ENCODE results near the gene SALL1.

SALL1 gene

DNA sequence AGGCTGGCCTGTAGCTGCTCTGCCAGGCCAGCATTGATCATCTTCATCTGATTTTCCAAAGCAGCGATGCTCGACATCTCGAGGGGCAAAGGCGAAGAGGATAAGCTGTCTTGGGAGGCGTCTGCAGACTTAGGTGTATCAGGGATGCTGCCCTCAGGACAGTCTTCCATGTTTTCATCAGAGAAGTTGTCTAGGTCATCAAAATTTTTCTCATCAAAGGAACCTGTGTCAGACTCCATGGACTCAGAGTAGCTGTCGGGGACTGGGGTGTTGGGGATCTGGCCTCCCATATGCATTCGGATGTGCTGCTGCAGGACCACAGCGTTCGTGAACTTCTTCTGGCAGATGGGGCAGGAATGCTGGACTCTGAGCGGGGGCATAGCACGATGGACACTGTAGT lies 11.5 kb downstream of the SALL1 start:
- DNase-seq = no peak

DNA sequence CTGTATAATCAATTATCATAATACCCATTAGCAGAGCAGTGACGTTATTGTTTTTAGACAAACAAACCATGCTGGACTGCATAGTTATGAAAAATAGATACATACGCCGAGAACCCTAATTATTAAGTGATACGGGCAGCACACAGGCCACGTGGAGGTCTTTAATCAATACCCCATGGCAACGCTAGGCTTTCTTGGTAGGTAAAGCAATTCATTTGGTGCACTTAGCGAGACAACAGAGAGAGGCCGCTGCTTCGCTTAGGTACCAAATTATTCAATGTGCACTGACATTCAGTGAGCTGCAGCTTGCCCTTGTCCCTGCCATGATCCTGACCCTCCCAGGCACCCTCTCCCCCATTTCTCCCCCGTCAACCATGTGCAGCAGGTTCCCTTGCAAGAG lies 12.9 kb downstream of the SALL1 start:
- no peak for DNase-seq

DNA sequence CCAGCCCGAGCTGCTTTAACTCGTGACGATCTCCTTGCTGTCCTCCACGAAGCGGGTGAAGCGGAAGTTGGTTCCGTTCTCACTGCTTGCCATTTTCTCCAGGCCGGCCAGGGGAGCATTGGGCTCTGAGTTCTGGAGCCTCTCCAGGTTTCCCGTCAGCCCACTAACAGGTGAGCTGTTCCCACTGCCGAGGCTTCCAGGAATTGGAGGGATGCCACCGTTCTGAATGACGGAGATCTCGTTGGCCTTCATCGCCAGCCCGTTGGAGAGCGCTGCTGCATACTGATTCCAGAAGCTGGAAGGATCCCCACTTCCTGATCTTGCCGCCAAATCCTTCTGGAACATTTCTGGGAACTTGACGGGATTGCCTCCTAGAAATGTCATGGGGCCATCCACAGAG lies 14.0 kb downstream of the SALL1 start:
- no peak for DNase-seq

DNA sequence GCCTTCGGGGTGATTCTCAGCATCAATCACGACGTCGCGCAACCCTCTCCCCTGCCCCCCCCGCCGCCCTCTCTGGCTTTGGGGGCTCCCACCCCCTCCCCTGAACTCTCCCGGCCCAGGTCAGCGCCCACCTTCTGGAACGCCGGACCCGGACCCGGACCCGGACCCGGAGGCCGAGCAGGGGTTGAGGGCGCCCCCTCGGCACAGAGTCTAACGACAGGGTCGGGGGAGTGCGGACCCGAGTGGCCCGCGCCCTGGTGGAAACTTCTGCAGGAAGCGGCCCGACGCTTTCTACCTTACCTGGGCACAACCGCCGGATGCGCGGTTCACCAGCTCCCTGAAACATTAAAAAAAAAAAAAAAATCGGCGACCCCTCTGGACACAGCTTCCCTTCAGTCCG lies 16.2 kb downstream of the SALL1 start:
- DNase-seq = no peak

DNA sequence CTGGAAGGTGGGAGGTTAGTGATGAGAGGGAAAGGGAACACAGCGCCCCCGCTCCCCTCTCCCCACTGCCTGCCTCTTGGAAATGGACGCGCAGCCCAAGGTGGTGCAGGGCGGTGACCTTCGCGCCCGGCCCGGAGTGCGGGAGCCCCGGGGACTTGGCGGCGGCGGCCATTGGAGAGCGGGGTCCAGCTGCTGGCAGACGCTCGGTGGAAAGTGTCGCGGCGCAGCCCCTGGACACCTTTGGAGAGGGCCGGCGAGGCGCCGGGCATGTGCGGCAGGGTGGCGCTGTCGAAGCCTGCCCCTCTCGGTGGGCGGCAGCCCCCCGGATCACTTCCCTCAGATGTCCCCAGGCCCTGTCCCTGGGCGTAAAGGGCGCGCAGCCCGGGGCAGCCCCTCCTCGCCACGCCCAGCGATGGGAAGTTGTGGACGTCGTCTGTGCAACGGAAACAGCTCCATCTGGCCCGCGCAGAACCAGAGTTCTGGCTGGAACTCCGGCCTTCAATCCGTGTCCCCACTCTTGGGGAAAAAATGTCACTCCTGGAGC lies 16.7 kb downstream of the SALL1 start:
- no peak for DNase-seq

DNA sequence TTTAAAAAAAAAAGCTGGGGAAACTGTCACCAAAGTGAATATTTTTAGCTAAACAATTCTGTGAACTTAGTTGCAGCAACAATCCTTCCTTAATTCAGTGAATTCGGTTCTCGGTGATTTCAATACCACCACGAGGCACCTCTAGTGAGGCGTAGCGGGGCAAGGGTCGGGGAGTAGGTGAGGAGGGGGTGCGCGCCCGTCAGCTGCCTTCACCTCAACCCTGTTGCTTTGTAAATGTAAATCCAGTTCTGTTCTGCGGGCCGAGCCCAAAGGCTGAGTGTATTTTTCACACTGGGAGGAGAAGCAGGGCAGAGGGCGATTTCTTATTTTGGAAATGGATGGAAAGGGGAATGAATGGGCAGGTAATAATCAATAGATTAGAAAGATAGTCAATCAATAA lies 17.4 kb downstream of the SALL1 start:
- DNase-seq = no peak

DNA sequence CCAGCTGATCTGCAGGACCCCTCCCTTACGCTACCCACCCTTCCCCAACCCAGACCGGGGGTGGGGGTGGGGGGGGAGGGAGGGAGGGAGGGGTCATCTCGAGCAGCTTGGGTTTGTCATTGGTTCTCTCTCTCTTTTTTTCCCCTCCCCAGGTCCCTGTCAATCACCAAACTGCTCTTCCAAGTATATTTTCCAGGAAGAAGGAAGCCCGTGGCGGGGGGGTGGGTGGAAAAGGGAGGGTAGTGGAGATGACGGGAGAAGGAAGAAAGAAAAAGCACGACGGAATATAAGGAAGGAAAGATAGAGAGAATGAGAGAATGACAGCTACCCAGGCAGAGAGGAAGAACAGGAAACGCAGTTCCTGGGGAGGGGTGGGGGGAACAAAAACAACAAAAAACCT lies 17.9 kb downstream of the SALL1 start:
- DNase-seq = no peak

DNA sequence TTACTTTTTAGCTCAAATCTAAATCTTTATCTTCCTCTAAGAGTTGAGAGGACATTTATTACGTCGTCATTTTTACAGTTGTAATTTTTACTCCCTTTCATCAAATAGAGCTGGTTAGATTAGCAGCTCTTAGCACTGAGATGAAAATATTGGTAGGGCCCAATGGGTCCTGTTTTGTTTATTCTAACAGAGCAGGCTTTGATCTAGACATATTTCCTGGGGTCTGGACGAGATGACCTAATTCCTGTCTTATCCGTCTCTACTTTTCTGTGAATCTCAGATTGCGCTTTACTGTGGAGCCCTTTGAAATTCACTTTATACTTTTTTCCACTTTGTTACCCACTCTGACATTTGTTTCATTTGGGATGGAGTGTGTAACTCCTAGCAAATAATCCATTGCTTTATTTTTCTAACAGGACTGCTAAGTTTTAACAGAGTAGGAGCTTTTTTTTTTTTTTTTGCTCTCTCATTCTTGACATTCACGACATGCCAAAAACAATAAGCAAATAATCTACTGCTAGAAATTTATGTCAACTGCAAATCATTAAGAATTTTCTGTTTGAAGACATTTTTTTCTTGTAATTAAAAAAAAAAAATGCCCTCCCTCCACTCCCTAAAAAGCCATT lies 18.5 kb downstream of the SALL1 start:
- no peak for DNase-seq

DNA sequence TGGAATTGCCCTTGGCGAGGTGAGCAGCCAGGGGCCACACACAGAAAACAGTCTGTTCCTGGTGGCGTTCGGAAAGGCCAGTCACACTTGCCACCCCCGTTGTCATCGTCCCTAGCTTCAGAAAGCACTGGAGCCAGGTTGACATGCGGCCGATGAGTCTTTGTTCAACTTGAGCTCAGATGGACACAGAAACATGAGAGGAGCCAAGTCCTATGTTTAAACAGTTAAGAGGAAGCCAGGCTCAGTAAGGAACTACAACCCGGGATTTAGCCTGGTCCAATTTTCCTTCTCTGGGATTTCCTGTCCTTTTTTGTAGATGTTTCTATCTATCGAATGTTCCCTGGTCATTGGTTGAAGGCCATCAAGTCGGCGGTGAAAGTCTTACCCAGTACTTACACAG lies 19.5 kb downstream of the SALL1 start:
- DNase-seq = no peak

DNA sequence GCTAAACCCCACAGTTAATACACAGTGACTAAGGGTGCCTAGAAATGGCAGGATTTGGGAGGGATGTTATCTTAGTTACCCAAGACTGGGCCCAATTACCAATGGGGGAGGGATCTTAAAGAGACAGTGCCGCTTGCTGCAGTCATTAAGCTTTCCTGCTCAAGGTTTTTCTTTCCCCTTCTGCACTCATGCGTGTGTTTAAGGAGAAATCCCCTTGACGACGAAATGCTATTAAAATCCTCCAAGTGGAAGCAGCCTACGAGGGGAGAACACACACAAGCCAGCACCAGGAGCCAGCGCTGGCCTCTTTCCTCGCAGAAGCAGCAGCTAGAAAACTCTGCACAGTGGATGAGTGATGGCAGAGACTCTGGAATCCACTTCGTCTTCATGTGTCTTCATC lies 22.0 kb downstream of the SALL1 start:
- no peak for DNase-seq

DNA sequence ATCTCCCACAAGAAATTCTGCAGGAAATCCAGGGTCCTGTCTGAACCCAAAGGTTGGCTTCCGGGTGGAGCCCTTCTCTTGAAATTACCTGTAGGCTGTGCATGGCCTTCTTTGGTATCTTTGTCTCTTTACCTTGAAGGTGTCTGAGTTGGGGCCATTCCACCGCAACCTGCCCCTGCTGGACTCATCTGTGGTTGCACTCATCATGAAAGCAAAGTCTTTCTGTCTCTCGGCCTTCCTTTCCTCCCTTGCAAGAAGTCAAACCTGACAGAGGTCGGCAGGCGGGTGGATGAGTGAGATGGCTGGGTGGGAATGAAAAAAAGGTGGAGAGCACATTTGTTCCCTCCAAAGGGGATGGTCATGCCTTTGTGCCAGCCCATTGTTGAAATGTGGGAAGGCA lies 25.1 kb downstream of the SALL1 start:
- no peak for DNase-seq

DNA sequence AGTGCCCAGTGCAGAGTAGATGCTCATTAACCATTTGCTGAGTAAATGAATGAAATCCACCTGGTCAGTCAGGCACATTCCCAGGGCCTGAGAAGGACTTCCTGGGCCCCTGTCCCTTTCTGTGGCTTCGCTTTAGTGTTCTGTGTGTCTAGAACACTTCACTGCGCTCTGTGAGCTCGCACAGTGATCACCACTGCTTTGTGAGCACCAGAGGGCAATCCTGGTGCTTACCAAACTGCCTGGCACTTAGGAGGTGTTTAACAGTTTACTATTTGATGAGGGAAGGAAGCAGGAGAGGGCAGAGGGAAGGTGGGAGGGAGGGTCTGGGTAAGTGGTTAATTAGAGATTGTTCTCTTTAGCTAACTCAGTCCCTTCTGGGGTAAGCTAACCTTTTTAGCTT lies 26.2 kb downstream of the SALL1 start:
- DNase-seq = no peak

DNA sequence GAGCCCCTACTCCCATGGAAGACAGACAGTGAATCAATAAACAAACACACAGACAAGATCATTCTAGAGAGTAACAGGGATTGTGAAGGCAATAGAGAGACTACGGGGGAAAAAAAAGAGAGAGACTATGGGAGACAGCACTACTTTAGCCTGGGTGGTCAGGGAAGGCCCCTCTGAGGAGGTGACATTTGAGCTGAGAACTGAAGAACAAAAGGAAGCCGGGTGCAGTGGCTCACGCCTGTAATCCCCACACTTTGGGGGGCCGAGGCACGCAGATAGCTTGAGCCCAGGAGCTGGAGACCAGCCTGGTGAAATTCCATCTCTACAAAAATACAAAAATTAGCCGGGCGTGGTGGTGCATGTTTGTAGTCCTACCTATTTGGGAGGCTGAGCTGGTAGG lies 29.2 kb downstream of the SALL1 start:
- DNase-seq = no peak

DNA sequence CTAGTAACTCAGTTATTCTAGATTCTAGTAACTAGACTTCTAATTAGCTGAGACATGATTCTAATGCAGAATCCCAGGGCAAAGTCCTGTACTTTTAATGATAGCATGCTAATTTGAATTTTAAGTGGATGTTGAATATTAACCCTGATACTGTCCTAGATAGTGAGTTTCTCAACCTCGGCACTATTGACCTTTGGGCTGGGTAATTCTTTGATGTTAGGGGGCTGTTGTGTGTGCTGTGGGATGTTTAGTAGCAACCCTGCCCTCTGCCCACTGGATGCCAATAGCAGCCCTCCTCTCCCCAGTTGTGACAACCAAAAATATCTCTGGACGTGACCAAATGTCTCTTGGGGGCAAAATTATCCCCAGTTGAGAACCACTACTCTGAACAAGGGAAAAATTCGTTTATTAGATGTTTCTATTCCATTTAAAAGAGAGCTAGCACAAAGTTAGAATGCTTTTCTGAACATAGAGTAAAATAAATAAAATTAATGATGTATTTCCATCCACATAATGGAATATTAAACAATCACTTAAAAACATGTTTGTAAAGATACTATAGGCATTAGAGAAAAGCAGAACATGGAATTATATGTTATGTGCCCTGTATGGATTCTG lies 30.2 kb downstream of the SALL1 start:
- no peak for DNase-seq

DNA sequence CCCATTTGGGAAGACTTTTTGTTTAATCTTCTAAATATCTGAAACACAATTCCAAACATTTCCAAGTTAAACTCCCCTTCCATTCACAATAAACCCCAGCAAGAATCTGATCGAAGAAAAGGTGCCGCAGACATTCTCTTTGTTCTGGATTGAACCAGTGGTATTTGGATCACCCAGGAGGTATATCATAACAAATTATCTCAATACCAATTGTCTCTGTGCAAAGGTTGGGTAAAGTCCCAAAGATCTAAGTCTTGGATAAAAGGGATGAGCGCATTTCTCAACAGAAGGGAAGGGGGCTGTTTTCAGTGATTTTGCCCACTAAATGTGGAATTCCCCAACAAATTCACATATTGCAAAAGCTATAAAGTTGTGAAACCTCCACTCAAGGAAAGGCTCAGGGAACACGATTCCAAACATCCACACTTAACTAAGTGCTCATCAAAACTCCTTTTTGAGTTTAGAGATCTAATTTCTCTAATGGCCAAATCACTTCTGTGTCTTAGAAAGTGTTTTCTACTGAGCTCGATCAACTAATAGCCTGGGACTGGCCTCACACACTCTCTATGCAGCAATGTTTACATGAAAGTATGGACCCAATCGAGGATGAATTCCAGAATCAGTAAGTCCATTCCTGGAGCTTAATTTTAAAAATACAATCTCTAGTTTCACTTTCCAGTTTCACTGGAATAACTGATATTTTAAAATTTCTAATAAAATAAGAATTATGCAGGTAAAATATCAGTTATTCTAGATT lies 30.9 kb downstream of the SALL1 start:
- no peak for DNase-seq

DNA sequence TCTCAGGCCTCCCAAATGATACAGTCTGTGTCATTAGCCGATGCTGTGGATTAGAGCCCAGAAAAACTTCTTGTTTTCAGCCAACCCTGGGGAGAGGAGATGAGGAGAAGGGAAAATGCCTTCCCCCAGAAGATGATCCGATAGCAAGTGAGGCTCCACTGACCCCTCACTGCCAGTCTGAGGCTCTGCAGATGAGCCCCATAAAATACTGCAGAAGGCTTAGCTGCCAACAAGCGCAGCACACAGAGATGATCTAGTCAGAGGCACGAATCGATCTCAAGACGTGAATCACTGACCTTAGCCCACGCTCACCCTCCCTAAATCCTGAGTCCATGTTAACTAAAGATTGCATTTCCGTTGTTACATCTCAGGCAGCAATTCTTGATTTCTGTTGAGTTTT lies 31.5 kb downstream of the SALL1 start:
- no peak for DNase-seq

DNA sequence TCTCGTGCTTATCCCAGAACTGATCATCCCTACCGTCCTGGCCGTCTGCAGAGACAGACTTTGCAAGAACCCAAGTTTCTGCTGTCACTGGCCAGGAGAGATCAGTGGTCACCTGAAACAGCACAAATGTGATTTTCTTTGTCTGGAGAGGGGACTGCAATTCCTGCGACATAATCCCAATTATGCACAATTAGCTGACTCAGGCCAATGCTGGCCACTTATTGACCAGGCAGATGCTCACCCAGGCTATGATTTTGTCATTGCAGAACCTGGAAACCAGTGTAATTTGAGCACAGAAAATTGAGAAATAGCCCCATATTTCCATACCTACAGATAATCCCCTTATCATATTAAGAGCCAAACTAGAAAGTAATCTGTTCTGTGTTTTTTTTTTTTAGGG lies 34.7 kb downstream of the SALL1 start:
- DNase-seq = no peak

DNA sequence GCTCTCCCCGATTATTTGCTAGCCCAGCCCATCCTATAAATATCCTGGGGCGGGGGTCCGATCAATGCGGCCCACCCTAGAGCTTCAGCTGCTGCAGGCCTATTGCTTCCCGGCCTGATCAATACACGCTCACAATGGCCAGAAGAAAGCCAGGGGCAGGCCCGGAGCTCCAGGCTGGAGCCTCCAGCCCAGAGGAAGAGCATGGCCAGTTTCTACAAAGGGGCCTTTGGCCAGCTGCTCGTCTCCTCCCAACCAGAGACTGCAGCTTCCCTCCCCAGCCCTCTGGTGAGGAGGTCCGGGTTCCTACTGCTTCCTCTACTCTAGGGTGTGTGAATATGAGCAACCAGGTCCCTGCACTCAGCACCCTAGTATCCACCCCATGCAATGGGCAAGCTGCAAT lies 36.7 kb downstream of the SALL1 start:
- DNase-seq = no peak

DNA sequence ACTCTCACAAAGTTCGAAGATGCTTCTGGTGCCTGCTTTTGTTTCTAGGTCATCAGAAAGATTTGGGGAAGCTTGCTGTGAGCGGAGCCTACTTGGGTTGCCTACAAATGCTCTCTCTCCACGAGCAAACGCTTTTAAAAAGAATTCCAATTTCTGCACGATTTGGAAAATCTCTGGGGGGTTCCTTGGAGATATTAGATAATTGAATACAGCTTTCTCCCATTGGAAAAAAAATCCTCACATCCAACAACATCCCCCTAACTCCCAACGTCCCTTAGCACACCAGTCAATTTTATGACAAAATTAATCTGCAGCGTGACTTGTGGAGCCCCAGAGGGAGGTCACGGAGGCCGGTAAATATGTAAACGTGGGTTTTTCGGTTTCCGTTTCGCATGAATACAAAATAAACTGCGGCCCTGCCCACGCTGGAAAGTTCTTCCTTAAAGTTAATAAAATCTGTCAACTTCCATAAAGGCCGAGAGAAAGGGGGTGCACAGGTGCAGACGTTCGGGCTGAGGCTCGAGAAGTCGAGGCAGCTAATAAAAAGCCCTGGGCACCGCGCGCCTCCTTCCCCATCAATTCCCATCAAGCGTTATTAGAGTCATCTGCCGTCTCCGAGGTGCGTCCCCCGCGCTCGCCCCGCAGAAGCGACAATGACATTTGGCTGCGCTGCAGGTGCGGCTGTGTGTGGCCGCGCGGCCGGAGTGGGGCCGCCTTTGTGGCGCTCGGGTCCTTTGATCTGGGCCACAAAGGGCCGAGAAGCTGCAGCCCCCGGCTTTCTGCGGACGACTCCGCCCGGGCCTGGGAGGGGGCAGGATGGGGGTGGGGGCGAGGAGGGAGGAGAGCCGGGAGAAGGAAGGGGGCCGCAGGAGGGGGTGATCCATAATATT lies 37.6 kb downstream of the SALL1 start:
- DNase-seq = no peak

DNA sequence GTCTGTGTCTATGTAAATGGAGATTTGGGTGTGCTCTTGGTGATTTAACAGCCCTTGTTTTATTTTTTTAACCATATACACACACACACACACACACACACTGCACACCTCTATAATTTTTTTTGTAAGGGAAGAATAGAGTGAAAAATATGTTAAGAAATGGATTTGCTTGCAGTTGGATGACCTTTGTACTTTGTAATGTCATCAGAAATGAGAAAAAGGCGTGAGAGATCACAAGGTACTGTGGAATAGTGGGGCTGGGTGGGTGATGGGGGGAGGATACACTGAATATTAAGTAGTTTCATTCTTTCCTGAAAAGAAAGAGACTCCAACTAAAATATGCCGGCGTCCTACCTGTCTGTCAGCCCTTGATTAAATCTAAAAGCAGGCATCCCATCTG lies 38.7 kb downstream of the SALL1 start:
- DNase-seq = no peak

DNA sequence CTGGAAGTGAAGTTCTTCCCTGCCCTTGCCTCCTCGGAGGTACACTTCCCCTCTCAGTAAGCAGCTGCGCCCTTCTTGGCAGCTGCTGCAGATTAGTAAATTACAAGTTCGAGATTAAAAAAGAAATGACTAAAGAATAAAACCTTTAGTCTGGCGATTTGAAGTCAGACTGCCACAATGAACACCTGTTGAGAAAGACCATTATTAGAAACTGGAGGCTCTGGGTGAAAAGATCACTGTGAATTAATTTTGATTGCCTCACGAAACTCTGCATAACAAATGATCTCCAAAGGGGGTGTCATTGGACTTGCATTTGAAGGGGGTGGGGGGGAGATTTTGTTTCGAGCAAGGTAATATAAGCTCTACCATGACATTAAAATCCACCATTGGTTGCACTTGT lies 39.3 kb downstream of the SALL1 start:
- no peak for DNase-seq

DNA sequence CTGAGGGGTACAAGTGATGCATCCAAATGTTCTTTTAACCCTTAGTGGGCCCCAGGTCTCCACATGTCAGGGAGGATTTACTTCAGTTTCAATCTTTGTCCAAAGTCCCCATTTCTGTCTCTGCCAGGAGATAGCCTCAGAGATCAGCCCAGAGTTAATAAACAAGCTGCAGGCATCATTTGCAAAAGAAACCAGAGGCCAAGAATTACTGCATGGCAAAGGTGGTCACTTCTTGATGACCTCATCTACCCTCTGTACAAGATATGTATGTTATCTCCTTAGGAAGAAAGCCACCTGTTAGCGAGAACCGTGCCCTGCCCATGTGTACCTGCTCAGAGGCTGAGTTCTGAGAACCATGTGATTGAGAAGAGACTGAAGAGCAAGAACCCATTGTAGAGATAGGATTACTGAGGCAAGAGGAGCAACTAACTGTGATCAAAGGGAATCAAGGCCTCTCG lies 40.3 kb downstream of the SALL1 start:
- DNase-seq = no peak

DNA sequence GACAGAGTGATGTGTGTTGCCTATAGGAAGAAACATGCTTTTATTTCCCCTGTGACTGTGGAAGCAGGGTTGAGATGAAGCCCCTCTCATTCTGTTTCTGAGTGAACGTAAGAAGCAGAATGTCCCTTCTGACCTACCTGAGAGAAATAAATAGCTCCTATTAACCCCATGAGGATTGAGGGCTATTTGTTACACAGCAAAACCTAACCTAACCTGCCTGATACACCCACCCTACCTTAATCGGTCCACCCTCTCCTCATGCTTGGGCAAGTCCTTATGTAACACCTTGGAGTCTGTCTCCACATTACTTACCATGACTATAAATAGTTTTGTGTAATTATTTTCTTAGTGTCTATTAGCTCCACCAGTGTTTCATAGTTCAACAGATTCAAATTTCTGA lies 41.9 kb downstream of the SALL1 start:
- DNase-seq = no peak

Data from NCI-H2107 (cell line).